HG03025 (cell line): ENCODE results near the gene SH3D19.
"Not testable (repeated sequence)": the region's sequence is repeated elsewhere in the genome, so short reads cannot be mapped to it uniquely, and the experiment has no call there.

Experiments used
- ATAC-seq: cut with Tn5 transposase; IDR thresholded peaks from one replicate; pipeline ENCODE4 v1.9.1; 2021; ENCODE audit warnings: mild to moderate bottlenecking, moderate library complexity; ENCODE audit not compliant: unreplicated experiment, low FRiP score

The SH3D19 gene

DNA sequence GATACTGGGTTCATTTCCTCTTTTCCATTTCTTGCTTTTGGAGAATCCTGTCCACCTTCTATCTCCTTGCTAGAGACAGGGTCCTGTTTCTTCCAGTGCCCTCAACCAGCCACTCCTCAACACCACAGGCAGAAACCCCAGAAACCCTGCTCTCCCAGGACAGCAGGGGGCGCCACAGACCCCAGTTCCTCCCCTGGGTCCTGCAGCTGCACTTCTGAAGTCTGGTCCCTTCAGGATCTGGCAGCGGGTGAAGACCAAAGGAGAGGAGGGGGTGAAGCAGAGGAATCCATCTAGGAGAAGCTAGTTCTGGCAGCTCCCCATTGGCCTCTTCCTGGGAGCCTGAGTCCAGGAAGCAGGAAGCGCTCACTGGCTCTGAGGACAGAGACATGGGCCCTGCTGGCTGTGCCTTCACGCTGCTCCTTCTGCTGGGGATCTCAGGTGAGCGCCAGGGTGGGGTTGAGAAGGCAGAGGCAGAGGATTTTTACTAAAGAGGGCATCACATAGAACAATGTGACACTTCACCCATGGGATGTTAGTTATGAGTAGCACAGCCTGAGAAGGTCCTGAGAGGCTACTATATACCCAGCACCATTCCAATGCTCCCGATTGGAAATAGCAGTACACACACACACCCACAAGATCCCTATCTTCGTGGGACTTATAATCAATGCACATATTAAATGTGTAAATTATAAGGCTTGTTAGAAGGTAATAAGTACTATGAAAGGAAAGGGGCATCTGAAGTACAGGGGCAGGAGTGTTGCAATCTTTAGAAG, 48.4 kb downstream of the SH3D19 start, which contains the start of gene PRSS48:
Gene PRSS48 (plus strand): TSS at position 375 of the 776 bp plus-strand sequence. CDS start 12 bp downstream, at position 387.
- ATAC-seq: no peak

DNA sequence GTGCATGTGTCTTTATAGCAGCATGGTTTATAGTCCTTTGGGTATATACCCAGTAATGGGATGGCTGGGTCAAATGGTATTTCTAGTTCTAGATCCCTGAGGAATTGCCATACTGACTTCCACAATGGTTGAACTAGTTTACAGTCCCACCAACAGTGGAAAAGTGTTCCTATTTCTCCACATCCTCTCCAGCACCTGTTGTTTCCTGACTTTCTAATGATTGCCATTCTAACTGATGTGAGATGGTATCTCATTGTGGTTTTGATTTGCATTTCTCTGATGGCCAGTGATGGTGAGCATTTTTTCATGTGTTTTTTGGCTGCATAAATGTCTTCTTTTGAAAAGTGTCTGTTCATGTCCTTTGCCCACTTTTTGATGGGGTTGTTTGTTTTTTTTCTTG, 56.5 kb downstream of the SH3D19 start:
- ATAC-seq: not testable (repeated sequence)

DNA sequence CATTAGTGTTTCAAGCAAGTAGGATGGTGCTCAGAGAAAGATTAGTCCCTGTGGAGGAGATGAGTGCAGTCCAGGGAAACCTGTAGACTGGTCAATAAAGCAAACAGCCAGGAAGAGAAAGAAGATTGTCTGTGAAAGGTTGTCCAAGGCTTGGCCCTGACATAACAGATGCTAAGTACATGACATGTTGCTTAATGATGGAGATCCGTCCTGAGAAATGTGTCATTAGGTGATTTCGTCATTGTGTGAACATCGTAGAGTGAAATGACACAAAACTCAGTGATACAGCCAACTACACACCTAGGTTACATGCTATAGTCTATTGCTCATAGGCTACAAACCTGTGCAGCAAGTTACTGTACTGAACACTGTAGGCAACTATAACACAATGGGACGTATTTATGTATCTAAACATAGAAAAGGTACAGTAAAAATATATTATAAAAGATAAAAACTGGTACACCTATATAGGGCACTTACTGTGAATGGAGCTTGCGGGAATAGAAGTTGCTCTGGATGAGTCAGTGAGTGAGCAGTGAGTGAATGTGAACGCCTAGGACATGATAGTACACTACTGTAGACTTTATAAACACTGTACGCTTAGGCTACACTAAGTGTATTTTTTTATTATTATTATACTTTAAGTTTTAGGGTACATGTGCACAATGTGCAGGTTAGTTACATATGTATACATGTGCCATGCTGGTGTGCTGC, 57.4 kb downstream of the SH3D19 start:
- ATAC-seq: no peak

DNA sequence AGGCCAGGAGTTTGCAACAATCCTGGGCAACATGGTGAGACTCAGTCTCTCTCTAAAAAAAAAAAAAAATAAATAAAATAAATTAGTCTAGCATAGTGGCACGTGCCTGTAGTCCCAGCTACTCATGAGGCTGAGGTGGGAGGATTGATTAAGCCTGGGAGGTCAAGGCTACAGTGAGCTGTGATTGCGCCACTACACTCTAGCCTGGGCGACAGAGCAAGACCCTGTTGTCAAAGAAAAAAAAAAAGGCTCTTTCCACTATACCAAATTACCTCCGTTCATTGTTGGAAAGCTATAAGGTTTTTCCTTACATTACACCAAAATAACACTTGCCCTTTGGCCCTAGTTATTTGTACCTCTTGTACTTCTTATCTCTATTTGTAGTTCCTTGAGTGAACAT, 58.3 kb downstream of the SH3D19 start:
- ATAC-seq: no peak

DNA sequence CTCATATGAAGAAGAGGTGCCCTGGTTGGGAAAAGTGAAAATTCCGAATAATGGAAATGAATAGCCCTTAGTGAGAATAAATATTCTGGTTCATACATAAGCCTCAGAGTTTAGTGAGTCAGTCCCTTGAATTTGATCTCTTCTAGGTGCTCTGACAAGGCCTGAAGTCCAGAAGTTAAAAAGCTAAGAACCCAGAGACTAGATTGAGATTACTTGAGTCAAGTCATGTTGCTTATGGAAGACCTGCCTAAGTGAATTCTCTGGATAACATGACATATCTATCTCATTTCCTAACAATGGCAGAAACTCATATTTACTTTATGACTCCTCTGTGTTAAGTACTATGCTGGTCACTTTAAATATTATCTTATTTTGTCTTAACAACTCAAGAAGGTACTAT, 58.9 kb downstream of the SH3D19 start:
- ATAC-seq: no peak

DNA sequence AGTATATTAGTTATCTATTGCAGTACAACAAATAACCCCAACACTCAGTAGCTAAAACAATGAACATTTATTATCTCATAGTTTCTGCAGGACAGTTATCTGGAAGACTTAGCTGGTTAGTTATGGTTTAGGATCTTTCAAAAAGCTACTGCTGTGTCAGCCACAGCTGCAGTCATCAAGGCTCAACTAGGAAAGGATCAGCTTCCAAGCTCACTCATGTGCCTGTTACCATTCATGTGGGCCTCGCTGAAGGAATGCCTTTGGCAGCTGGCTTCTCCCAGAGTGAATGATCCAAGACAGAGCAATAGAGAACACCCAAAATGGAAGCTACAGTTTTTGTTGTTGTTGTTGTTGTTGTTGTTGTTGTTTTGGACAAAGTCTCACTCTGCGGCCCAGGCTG, 62.0 kb downstream of the SH3D19 start:
- no peak for ATAC-seq

DNA sequence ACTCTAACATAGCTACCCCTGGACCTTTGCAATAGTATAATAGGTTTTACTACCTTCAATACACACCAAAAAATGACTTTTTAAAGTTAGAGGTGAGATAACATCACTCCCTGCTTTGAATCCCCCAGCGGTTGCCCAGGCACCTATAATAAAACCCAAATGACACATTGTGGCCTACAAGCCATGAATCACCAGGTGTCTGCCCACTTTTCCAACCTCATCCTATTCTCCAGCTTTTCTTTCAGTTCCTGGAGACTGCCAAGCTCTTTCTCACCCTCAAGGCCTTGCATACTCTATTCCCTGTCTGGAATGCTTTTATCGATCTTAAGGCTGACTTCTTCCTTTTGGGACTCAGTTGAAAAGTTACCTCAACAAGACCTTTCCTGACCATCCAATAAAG, 64.9 kb downstream of the SH3D19 start:
- no peak for ATAC-seq

DNA sequence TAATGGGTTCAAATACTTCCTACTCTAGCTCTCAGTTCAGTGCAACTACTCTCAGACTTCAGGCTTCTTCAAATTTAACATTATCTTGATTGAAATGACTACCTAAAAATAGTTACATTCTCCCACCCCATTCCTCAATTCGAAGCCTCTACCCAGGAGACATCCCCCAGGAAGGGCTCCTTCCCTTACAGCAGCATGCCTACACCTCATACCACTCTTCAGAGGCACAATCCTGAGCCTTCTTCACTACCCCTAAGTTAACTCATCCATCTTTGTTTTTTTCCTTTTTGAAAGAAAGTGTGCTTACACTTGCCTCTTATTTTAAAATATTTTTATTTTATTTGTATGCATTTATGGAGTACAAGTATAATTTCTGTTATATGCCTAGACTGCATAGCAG, 65.7 kb downstream of the SH3D19 start:
- ATAC-seq: no peak

DNA sequence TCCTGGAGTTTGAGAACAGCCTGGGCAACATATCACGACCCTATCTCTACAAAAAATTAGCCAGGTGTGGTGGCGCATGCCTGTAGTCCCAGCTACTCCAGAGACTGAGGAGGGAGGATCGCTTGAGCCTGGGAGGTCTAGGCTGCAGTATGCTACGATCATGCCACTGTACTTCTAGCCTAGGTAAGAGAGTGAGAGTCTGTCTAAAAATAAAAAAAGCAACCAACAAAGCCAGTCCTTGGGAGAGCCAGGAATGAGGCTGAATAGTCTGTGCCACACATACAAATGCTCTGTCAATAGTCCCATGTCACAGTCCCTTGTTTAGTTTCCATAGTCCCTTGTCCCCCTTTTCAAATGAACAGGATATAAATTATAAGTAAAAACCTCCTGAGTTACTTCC, 67.7 kb downstream of the SH3D19 start:
- no peak for ATAC-seq

DNA sequence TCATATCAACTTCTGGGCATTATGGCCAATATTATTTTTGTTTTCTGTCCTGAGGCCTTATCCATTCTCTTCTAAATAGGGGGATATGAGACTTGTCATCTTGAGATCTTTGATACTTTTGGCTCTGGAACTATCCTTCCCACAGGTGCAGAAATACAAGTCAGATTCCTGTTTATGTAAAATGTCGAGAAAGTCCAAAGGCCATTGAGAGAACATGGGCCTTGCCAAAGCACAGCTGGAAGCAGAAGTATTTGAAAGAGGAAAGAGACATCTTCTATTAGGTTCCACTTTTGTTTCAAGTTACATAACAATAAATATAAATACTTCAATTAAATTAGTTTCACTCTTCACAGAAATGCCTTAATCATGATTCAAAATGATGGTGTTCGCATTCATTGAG, 69.3 kb downstream of the SH3D19 start:
- ATAC-seq: no peak

DNA sequence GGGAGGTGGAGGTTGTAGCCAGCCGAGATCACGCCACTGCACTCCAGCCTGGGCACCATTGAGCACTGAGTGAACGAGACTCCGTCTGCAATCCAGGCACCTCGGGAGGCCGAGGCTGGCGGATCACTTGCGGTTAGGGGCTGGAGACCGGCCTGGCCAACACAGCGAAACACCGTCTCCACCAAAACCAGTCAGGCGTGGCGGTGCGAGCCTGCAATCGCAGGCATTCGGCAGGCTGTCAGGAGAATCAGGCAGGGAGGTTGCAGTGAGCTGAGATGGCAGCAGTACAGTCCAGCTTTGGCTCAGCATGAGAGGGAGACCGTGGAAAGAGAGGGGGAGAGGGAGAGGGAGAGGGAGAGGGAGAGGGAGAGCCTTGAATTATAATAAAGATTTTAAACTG, 69.7 kb downstream of the SH3D19 start:
- ATAC-seq: not testable (repeated sequence)

DNA sequence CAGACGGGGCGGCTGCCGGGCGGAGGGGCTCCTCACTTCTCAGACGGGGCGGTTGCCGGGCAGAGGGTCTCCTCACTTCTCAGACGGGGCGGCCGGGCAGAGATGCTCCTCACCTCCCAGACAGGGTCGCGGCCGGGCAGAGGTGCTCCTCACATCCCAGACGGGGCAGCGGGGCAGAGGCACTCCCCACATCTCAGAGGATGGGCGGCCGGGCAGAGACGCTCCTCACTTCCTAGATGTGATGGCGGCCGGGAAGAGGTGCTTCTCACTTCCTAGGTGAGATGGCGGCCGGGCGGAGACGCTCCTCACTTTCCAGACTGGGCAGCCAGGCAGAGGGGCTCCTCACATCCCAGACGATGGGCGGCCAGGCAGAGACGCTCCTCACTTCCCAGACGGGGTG, 70.2 kb downstream of the SH3D19 start:
- not testable (repeated sequence) for ATAC-seq

DNA sequence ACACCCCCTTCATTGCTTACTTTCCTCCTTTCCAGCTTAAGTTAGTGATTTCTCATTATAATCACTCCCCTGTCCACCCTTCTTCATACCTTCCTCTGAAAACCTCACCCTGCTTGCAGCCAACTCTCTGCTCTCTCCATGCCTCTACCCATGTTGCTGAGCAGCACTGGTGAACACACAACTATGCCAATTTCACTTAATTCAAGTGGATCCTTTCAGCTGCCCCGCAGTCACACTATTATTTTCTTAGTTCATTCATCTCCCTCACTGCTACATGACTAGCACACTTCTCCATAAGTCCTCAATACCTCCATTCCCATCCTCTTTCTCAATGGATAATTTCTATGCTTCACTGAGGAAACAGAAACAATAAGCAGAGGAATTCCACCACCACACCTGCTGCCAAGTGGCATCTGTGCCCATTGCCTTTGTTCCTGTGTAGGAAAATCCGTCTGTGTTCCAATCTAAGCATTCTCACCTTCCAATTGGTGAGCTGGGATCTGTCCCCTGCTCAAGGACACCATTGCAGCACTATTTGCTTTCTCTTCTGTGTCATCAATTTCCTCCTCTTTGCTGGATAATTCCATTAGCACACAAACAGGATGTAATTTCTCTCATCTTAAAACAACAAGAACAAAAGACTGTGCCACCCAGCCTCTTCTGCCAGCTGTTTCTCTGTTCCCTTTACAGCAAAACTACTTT, 73.7 kb downstream of the SH3D19 start:
- ATAC-seq: no peak

DNA sequence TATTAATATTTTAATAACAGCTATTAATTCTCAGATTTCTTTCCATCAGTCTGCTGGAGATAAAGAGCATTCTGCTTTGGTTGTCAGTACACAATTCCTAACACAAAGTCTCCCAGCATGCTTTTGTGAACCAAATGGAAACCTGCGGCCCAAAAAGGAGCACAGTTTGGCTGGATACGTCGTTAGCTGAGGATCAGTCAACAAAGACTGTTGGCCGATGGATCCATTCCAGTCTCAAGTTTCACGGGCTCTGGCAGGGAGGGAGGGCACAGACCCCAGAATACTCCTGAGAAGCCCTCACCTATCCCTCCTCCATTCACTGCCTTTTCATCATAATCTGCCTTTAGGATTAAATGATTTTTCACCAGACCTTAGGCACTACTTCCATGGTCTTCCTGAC, 74.7 kb downstream of the SH3D19 start:
- ATAC-seq: no peak

DNA sequence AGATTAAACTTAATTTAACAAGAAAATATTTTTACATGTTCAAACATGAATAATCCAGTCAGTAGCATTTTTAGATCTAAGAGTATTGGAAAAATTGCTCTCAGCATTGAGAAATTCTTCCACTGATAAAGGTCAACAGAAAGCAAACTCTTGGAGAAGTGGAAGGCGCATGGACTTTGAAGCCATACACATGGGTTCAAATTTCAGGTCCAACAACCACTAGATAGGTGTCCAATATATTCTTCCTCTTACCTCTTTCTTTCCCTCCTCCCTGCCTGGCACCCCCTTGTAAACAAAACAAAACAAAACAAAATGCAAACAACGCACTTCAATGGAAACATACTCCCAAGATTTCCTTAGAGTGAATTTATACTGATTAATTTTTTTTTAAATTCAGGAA, 76.9 kb downstream of the SH3D19 start:
- no peak for ATAC-seq

DNA sequence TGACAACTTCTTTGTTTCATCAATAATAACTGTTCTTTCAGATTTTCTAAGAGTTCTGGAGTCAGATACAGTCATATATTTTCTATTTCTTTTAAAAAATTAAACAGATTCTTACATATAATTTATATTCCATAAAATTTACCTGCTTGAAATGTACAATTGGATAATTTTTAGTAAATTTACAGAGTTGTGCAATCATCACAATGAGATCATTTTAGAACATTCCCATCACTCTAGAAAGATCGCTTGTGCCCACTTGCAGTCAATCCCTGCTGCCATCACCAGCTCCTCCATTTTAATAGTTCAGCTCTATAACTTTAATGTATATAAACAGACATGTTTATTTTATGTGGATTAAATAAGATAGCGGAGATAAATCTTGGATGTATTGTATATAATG, 78.0 kb downstream of the SH3D19 start:
- ATAC-seq: no peak

DNA sequence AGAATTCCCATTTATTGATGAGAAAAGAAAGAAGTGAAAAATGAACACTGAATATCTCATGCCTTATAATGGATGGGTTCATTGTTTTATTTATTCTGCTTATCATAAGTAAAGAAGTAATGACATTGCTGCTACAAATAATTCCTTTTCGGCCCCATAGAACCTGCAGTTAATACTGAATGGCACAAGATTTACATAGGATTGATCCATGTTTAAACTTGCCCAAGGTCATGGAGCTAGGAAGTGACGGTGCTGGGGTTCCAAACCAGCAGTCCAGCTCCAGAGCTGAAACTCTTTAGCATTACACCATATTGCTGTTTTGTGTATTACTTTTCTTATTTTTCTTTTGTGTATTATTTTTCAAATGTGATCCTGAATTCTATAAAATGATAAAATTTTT, 78.7 kb downstream of the SH3D19 start:
- no peak for ATAC-seq

DNA sequence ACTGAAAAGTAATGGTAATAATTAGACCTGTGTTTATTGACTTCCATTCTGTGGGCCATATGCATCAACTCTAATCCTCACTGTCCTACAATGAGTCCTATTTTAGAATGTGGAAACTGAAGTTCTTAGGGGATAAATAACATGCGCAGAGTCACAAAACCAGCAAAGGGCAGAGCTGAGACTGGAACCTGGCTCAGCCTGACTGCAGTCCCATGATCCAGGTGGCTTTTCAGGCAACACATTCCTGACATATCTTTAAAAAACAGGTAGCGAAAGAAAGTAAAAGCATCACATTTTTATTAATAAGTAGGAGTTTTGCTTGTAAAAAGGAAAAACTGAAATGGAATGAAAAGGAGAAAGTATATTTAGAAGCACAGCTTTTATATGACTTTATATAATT, 83.1 kb downstream of the SH3D19 start:
- ATAC-seq: no peak

DNA sequence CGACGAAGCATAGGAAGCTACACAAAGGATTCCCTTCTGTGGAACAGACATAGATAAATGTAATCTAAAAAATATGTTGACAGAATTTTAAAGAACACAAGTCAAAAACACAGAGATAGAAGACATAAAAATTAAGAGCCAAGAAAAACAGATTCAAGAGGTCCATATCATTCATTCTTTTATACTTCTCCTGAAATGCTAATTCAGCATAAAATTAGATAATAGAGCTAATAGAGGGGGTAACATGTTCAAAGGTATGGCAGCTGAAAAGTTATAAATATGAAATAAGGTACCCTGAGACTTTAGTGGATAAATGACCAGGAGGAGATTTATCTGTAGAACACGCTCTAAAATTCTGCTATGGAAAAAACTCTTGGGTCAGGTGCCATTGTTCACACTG, 85.8 kb downstream of the SH3D19 start:
- no peak for ATAC-seq

DNA sequence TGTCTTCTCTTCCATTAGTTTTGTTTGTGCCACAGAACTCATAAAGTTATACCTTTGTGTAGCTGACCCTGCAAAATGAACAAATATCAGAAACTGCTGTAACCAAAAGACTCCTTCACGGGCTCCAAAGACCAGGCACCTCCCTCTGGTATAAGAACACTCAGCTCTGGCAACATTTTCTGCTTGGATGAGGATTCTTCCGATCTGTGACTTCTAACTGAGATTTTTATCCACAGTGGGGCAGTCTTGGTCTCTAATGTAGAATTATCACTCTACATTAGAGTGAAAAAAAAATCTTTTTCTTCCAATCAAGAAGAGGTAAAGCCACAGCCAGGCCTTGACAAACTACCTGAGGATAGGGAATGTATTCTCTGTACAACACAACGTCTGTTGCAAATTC, 86.9 kb downstream of the SH3D19 start:
- no peak for ATAC-seq

DNA sequence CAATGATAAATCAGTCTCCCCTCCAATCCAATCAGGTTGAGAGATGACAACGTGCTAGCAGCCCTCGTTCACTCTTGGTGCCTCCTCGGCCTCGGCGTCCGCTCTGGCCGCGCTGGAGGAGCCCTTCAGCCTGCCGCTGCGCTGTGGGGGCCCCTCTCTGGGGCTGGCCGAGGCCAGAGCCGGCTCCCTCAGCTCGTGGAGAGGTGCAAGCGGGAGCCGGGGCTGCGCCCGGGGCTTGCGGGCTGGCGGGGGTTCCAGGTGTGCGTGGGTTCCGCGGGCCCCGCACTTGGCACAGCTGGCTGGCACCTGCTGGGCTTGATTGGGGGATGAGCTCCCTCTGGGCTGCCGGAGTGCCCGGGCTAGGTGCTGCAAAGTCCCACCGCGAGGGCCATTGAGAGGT, 89.4 kb downstream of the SH3D19 start:
- no peak for ATAC-seq
